ENCODE data around the gene EEF1A2. TPM values are rescaled to one million over a fixed set of nuclear protein-coding genes. Genes with fewer than 3 reads are reported as not detected.

Gene EEF1A2
- total and polyA plus RNA-seq, 2 of the 4 experiments (the other 2 are of a cell fraction) = 1.3 to 4.6 TPM

GRCh38 chr20:63522091-63522868, 23.4 kb upstream of the EEF1A2 start:
- dilution Hi-C loops (cut with HindIII; ENCODE audit: low sequenced_read_pairs, unreplicated experiment) = no loop called here
- H4K20me1 ChIP-seq (ENCODE audit: insufficient read depth, low read length) = peaks cover 29% of the 10 kb centered on the region
- peaks cover 23% of the 10 kb centered on the region for H3K36me3 ChIP-seq (ENCODE audit: control insufficient read depth, insufficient read depth, low read length)
- 83% methylated on average over 1 of the region's 13 CpGs; no CpG with 5 or more reads in 1 of the 2 experiments for WGBS, 2 experiments (ENCODE audit: extremely low coverage in 2 of 2, insufficient read length in 1 of 2)
- no peak overlapping the region for H4K91ac ChIP-seq (ENCODE audit: insufficient read depth, low read depth, low read length)
- ChIA-PET POLR2A (ENCODE audit: unreplicated experiment) (no interaction called here), CTCF (interaction anchor here (1.0 to 1.7 kb wide), 2 partner anchors 15 to 25 kb away, joined by 4 read pairs; partner anchors contain the start of gene PTK6)
- H3K4me2 ChIP-seq (ENCODE audit: low read depth, low read length) = peak overlapping the region; percentile 77
- H2BK120ac ChIP-seq (ENCODE audit: low read depth, low read length) = no peak overlapping the region
- H3K27ac ChIP-seq (ENCODE audit: insufficient read depth, low read length) = no peak overlapping the region
- H3K27me3 ChIP-seq (ENCODE audit: control insufficient read depth, insufficient read depth, low read length) = no peaks in the 10 kb centered on the region
- no peak overlapping the region for H2BK15ac ChIP-seq (ENCODE audit: low read depth, low read length)
- H3K4me1 ChIP-seq (ENCODE audit: control insufficient read depth, insufficient read depth, low read length) = peaks cover 13% of the 10 kb centered on the region
- H3K79me1 ChIP-seq (ENCODE audit: low read depth in 1 of 2, low read length in 2 of 2) = peaks cover 19 to 38% of the 10 kb centered on the region in 2 experiments
- peak overlapping the region; percentile 33 for H2AFZ ChIP-seq (replicated peaks; ENCODE audit: low read length, poor library complexity)
- H3K9me1 ChIP-seq (ENCODE audit: insufficient read depth, low read length) = peaks cover 11% of the 10 kb centered on the region; the same call in 1 of the 2 replicates
- 0 out of 2 replicates have a peak overlapping the region, but pooled peaks have one; percentile 10 for H3K4me3 ChIP-seq (ENCODE audit: insufficient read depth, low read depth, low read length)
- H2BK20ac ChIP-seq (ENCODE audit: low read depth, low read length) = no peak overlapping the region
- H2BK5ac ChIP-seq (ENCODE audit: low read depth, low read length, poor library complexity, severe bottlenecking) = no peak overlapping the region
- no peak overlapping the region; the same call in 1 of the 2 replicates for H3K14ac ChIP-seq (replicated peaks; ENCODE audit: low read depth, low read length)
- H3K9me3 ChIP-seq (ENCODE audit: control insufficient read depth, insufficient read depth, low read length) = no peaks in the 10 kb centered on the region
- no peak overlapping the region for H4K8ac ChIP-seq (ENCODE audit: low read depth in 2 of 2, low read length in 2 of 2)
- H3K56ac ChIP-seq (ENCODE audit: extremely low read depth, insufficient read depth, low read length) = no peak overlapping the region
- peak overlapping the region; percentile 52 for H2AK9ac ChIP-seq (replicated peaks; ENCODE audit: low read depth, low read length, poor library complexity)
- no peak overlapping the region for H3K18ac ChIP-seq (ENCODE audit: low read depth, low read length)
- in situ Hi-C loops (cut with MboI; ENCODE audit: low sequenced_read_pairs) = no loop called here
- H3K9ac ChIP-seq (ENCODE audit: low read depth, low read length) = peak overlapping the region; percentile 24; the same call in 1 of the 2 replicates
- H4K5ac ChIP-seq (ENCODE audit: low read depth, low read length) = no peak overlapping the region
- peak overlapping the region; percentile 58; the same call in 1 of the 2 replicates for H2AK5ac ChIP-seq (ENCODE audit: low read depth, low read length)
- intact Hi-C loops (cut with micrococcal nuclease) = no loop called here
- H3K4ac ChIP-seq (ENCODE audit: low read depth, low read length) = no peak overlapping the region
- H3K23ac ChIP-seq (ENCODE audit: low read depth, low read length) = peak overlapping the region; percentile 82
- DNase-seq (no peak), ATAC-seq (ENCODE audit: low read depth) (no peak)
- BruUV-seq (replicated peaks) = no TSS peak
- TF ChIP-seq SMC3 (IDR thresholded peaks at IDR 0.05; ENCODE audit: low read depth, low read length) (no peak), RAD21 (IDR thresholded peaks at IDR 0.05; ENCODE audit: low read length) (no peak), NFE2L2 (IDR thresholded peaks at IDR 0.05; ENCODE audit: low read depth, low read length) (no peak), MAZ (IDR thresholded peaks at IDR 0.05; ENCODE audit: borderline replicate concordance, low read depth, low read length) (no peak), RCOR1 (IDR thresholded peaks at IDR 0.05; ENCODE audit: insufficient replicate concordance, low read length) (no peak), POLR2A (IDR thresholded peaks at IDR 0.05; ENCODE audit: low read depth, low read length) (no peak), CTCF (conservative IDR thresholded peaks at IDR 0.05; ENCODE audit: low read depth, low read length) (no peak), MAFK (IDR thresholded peaks at IDR 0.05; ENCODE audit: low read depth, low read length) (no peak), MXI1 (IDR thresholded peaks at IDR 0.05; ENCODE audit: borderline replicate concordance, low read depth, low read length) (no peak), BHLHE40 (IDR thresholded peaks at IDR 0.05; ENCODE audit: low read depth, low read length) (no peak), CHD1 (IDR thresholded peaks at IDR 0.05; ENCODE audit: low read depth, low read length) (no peak), RFX5 (IDR thresholded peaks at IDR 0.05; ENCODE audit: low read depth, low read length) (no peak), FOS (IDR thresholded peaks at IDR 0.05; ENCODE audit: low read depth, low read length) (no peak), CEBPB (IDR thresholded peaks at IDR 0.05; ENCODE audit: low read depth, low read length) (no peak), ELK1 (IDR thresholded peaks at IDR 0.05; ENCODE audit: borderline replicate concordance, low read depth, low read length) (no peak)

Data from IMR-90 (cell line).